RWPE1 (cell line): Measurements from ENCODE around the gene ZNF722.

ENCODE experiments used
- CTCF ChIA-PET: fragments of 350-600 bp; sonication (Branson Sonifier 250); formaldehyde crosslinking; extraction: SDS; loops from one replicate; lab custom pipeline; 2021; lab: Yijun Ruan, JAX
- POLR2A ChIA-PET: fragments of 400-600 bp; formaldehyde crosslinking; extraction: SDS; loops from one replicate; lab custom pipeline; 2020; ENCODE audit warnings: antibody characterized with exemption; ENCODE audit not compliant: low non-redundant PET; lab: Yijun Ruan, JAX
- DNase-seq: peaks from one replicate; pipeline ENCODE4 v3.0.0; 2012; ENCODE audit warnings: low spot score
- H3K27ac ChIP-seq: fragments of 450-650 bp; 2 replicates; pipeline ENCODE4 v1.5.1; 2017
- TF ChIP-seq, protein P1 (sequence below): fragments of 450-650 bp; conservative IDR thresholded peaks from 2 replicates; pipeline ENCODE4 v1.5.1; 2017; ENCODE audit warnings: low read depth, mild to moderate bottlenecking

ZNF722 gene

DNA sequence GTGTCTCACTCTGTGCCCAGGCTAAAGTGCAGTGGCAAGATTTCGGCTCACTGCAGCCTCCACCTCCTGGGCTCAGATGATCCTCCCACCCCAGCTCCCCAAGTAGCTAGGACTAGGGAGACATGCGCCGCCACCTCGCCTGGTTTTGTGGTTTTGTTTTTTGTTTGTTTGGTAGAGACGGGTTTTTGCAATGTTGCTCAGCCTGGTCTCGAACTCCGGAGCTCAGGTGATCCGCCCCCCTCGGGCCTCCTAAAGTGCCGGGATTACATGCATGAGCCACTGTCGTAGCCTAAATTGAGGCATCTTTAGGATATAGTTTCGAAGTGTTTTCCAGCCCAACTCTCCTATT, 47.4 kb downstream of the ZNF722 start:
- H3K27ac ChIP-seq, result no peak overlapping the region
- ChIA-PET CTCF (no interaction called here), POLR2A (no interaction called here)
- no peak for DNase-seq
- TF ChIP-seq, protein P1, sequence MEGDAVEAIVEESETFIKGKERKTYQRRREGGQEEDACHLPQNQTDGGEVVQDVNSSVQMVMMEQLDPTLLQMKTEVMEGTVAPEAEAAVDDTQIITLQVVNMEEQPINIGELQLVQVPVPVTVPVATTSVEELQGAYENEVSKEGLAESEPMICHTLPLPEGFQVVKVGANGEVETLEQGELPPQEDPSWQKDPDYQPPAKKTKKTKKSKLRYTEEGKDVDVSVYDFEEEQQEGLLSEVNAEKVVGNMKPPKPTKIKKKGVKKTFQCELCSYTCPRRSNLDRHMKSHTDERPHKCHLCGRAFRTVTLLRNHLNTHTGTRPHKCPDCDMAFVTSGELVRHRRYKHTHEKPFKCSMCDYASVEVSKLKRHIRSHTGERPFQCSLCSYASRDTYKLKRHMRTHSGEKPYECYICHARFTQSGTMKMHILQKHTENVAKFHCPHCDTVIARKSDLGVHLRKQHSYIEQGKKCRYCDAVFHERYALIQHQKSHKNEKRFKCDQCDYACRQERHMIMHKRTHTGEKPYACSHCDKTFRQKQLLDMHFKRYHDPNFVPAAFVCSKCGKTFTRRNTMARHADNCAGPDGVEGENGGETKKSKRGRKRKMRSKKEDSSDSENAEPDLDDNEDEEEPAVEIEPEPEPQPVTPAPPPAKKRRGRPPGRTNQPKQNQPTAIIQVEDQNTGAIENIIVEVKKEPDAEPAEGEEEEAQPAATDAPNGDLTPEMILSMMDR, result no peak
